ENCODE results near the gene TLX1. TPM values are rescaled to one million over a fixed set of nuclear protein-coding genes. Genes with fewer than 3 reads are reported as not detected.
A peak's percentile ranks its signal among the peaks of the same experiment; 100 is the strongest.

Gene TLX1
- not detected in 2 replicates for total RNA-seq

GRCh38 chr10:101130984-101131961 lies at the start of gene TLX1:
Gene TLX1, plus strand, starts transcription at chr10:101131300. Its CDS starts 242 bp downstream, at chr10:101131542.
- TF ChIP-seq CTCF (IDR thresholded peaks at IDR 0.05; ENCODE audit: insufficient read depth, low read length, severe bottlenecking): no peak
- FAIRE-seq (no peak), DNase-seq (ENCODE audit: low read depth) (no peak)
- Histone ChIP-seq H3K4me3 (ENCODE audit: low read depth, low read length) (no peak within 1 kb of the TSS), H3K27me3 (ENCODE audit: control insufficient read depth, insufficient read depth, low read length) (peaks cover 73% of the 10 kb centered on the region), H3K36me3 (ENCODE audit: control insufficient read depth, insufficient read depth, low read length) (no peaks in the 10 kb centered on the region)

GRCh38 chr10:101085846-101086245 lies 45.3 kb upstream of the TLX1 start:
- no peaks in the 10 kb centered on the region for H3K36me3 ChIP-seq (ENCODE audit: control insufficient read depth, insufficient read depth, low read length)
- FAIRE-seq: peak; percentile 92
- TF ChIP-seq CTCF (IDR thresholded peaks at IDR 0.05; ENCODE audit: insufficient read depth, low read length, severe bottlenecking): no peak
- H3K27me3 ChIP-seq (ENCODE audit: control insufficient read depth, insufficient read depth, low read length): peaks cover 11% of the 10 kb centered on the region
- DNase-seq (ENCODE audit: low read depth): peak; percentile 87
- no peak overlapping the region for H3K4me3 ChIP-seq (ENCODE audit: low read depth, low read length)

GRCh38 chr10:101087376-101087775 lies 43.7 kb upstream of the TLX1 start:
- FAIRE-seq: no peak
- Histone ChIP-seq H3K36me3 (ENCODE audit: control insufficient read depth, insufficient read depth, low read length) (no peaks in the 10 kb centered on the region), H3K4me3 (ENCODE audit: low read depth, low read length) (no peak overlapping the region), H3K27me3 (ENCODE audit: control insufficient read depth, insufficient read depth, low read length) (peaks cover 11% of the 10 kb centered on the region)
- no peak for DNase-seq (ENCODE audit: low read depth)
- no peak for TF ChIP-seq CTCF (IDR thresholded peaks at IDR 0.05; ENCODE audit: insufficient read depth, low read length, severe bottlenecking)

GRCh38 chr10:101087965-101088364 lies 43.1 kb upstream of the TLX1 start:
- Histone ChIP-seq H3K27me3 (ENCODE audit: control insufficient read depth, insufficient read depth, low read length) (peaks cover 10% of the 10 kb centered on the region), H3K36me3 (ENCODE audit: control insufficient read depth, insufficient read depth, low read length) (no peaks in the 10 kb centered on the region), H3K4me3 (ENCODE audit: low read depth, low read length) (no peak overlapping the region)
- FAIRE-seq (no peak), DNase-seq (ENCODE audit: low read depth) (no peak)
- no peak for TF ChIP-seq CTCF (IDR thresholded peaks at IDR 0.05; ENCODE audit: insufficient read depth, low read length, severe bottlenecking)

GRCh38 chr10:101089520-101090299 lies 41.4 kb upstream of the TLX1 start:
- H3K4me3 ChIP-seq (ENCODE audit: low read depth, low read length): no peak overlapping the region
- FAIRE-seq (no peak), DNase-seq (ENCODE audit: low read depth) (no peak)
- H3K36me3 ChIP-seq (ENCODE audit: control insufficient read depth, insufficient read depth, low read length): no peaks in the 10 kb centered on the region
- TF ChIP-seq CTCF (IDR thresholded peaks at IDR 0.05; ENCODE audit: insufficient read depth, low read length, severe bottlenecking): no peak
- peaks cover 5% of the 10 kb centered on the region for H3K27me3 ChIP-seq (ENCODE audit: control insufficient read depth, insufficient read depth, low read length)
